ENCODE data around the gene SP3. TPM values are rescaled to one million over a fixed set of nuclear protein-coding genes. Genes with fewer than 3 reads are reported as not detected.

Gene SP3
- total RNA-seq, 4 donors from 2014 or later: 91.6 to 135 (median 131) TPM

- no peak for TF ChIP-seq CTCF (IDR thresholded peaks at IDR 0.05; ENCODE audit: low read depth)
These were observed 46.0 kb upstream of the SP3 start for GRCh38 chr2:174011173-174011572.

GRCh38 chr2:174009488-174010223, 44.5 kb upstream of the SP3 start:
- no peak for TF ChIP-seq CTCF (IDR thresholded peaks at IDR 0.05; ENCODE audit: low read depth)

- TF ChIP-seq CTCF (IDR thresholded peaks at IDR 0.05; ENCODE audit: low read depth): no peak
These were observed 43.5 kb upstream of the SP3 start for GRCh38 chr2:174008720-174009119.

- no peak for TF ChIP-seq CTCF (IDR thresholded peaks at IDR 0.05; ENCODE audit: low read depth)
These were observed 41.8 kb upstream of the SP3 start for GRCh38 chr2:174007010-174007409.

GRCh38 chr2:174005801-174006419, 40.7 kb upstream of the SP3 start:
- no peak for TF ChIP-seq CTCF (IDR thresholded peaks at IDR 0.05; ENCODE audit: low read depth)

GRCh38 chr2:174004905-174005605, 39.9 kb upstream of the SP3 start:
- TF ChIP-seq CTCF (IDR thresholded peaks at IDR 0.05; ENCODE audit: low read depth): no peak

Data from subcutaneous adipose tissue (tissue), 4 donors.